Esophagus squamous epithelium (tissue), 5 donors: ENCODE measurements around the gene LRRC71. TPM values are rescaled to one million over a fixed set of nuclear protein-coding genes. Genes with fewer than 3 reads are reported as not detected.

ENCODE experiments used
- DNase-seq: peaks from one replicate; lab custom pipeline; 2025; lab: John Stamatoyannopoulos, UW
- H3K27ac ChIP-seq, 4 donors: fragments of 200-600 bp; sonication (generic); one replicate each; pipeline ENCODE4 v1.5.1; 2016 to 2019; ENCODE audit warnings: mild to moderate bottlenecking in 1 of 4
- H3K27me3 ChIP-seq, 4 donors: fragments of 200-600 bp; sonication (generic); 1 replicate in 3 of 4; 2 replicates in 1 of 4; pipeline versions ENCODE4 v1.5.1 to v1.6.0; 2017 to 2021; ENCODE audit warnings: antibody characterized with exemption in 1 of 4
- H3K36me3 ChIP-seq, 3 donors: fragments of 200-600 bp; sonication (generic); one replicate each; pipeline ENCODE4 v1.5.1; 2016 to 2019
- H3K4me1 ChIP-seq, 3 donors: fragments of 200-600 bp; sonication (generic); one replicate each; pipeline ENCODE4 v1.5.1; 2017 to 2019
- H3K4me3 ChIP-seq, 4 donors: fragments of 200-600 bp; sonication (generic); 1 replicate in 3 of 4; 2 replicates in 1 of 4; pipeline ENCODE4 v1.5.1; 2016 to 2019; ENCODE audit warnings: mild to moderate bottlenecking in 2 of 4, moderate library complexity in 1 of 4
- H3K9me3 ChIP-seq, 3 donors: fragments of 200-600 bp; sonication (generic); one replicate each; pipeline ENCODE4 v1.5.1; 2016 to 2019
- CTCF ChIP-seq, 6 experiments: fragments of 450-650 bp in 4 of 6; fragments of 200-600 bp in 2 of 6; sonication (generic) in 2 of 6; IDR thresholded peaks; one replicate each; pipeline ENCODE4 v1.5.1; 2016 to 2019; ENCODE audit warnings: antibody characterized with exemption in 6 of 6, mild to moderate bottlenecking in 4 of 6, moderate library complexity in 4 of 6
- POLR2A ChIP-seq, 4 donors: fragments of 450-650 bp; IDR thresholded peaks; one replicate each; pipeline ENCODE4 v1.6.1; 2017; ENCODE audit warnings: antibody characterized with exemption in 4 of 4, mild to moderate bottlenecking in 4 of 4, moderate library complexity in 3 of 4
- WGBS, 2 donors: methylation state at CpG; one replicate each; pipeline ENCODE4 v1.1.5; 2018; 5-methylcytosine and 5-hydroxymethylcytosine counted together
- intact Hi-C: fragments of 100-400 bp; cut with DNase I; formaldehyde crosslinking; loops from one replicate; pipeline ENCODE4 v1.15.0; 2022
- total RNA-seq, 4 donors: library from RNA; depleted of rRNA; stranded (reverse); fragments of >200 nt; gene quantifications; one replicate each; pipeline ENCODE4 v1.1.0, GENCODE V29; 2016
- donor health status: DM: yes; HTN: yes; CAD: no.

Gene LRRC71
- total RNA-seq, 4 donors from 2014 or later, result not detected

GRCh38 chr1:156959414-156959813, 39.0 kb downstream of the LRRC71 start:
- peaks cover 19 to 100% (median 25%) of the 10 kb centered on the region in 3 donors for H3K36me3 ChIP-seq
- no peaks in the 10 kb centered on the region for H3K4me1 ChIP-seq
- TF ChIP-seq POLR2A (IDR thresholded peaks at IDR 0.05), result no peak
- TF ChIP-seq CTCF (IDR thresholded peaks at IDR 0.05), result no peak
- H3K27ac ChIP-seq, result no peak overlapping the region
- no peak for DNase-seq
- 69 to 74% methylated on average over 2 of the region's 2 CpGs for WGBS, 2 donors
- no peak overlapping the region for H3K4me3 ChIP-seq
- intact Hi-C loops, result no loop called here
- no peaks in the 10 kb centered on the region for H3K9me3 ChIP-seq
- no peaks in the 10 kb centered on the region for H3K27me3 ChIP-seq

GRCh38 chr1:156959925-156960324, 39.5 kb downstream of the LRRC71 start:
- 81 to 93% methylated on average over 2 to 4 of the region's 6 CpGs for WGBS, 2 donors
- no peak overlapping the region for H3K4me3 ChIP-seq
- H3K36me3 ChIP-seq, result peaks cover 19 to 100% (median 25%) of the 10 kb centered on the region in 3 donors
- H3K4me1 ChIP-seq, result no peaks in the 10 kb centered on the region
- DNase-seq, result no peak
- H3K9me3 ChIP-seq, result no peaks in the 10 kb centered on the region
- no peak overlapping the region for H3K27ac ChIP-seq
- intact Hi-C loops, result no loop called here
- H3K27me3 ChIP-seq, result no peaks in the 10 kb centered on the region
- TF ChIP-seq CTCF (IDR thresholded peaks at IDR 0.05), result no peak
- TF ChIP-seq POLR2A (IDR thresholded peaks at IDR 0.05), result no peak

GRCh38 chr1:156961709-156962108, 41.3 kb downstream of the LRRC71 start:
- no peaks in the 10 kb centered on the region for H3K27me3 ChIP-seq
- H3K36me3 ChIP-seq, result peaks cover 10 to 99% (median 15%) of the 10 kb centered on the region in 3 donors
- H3K4me1 ChIP-seq, result no peaks in the 10 kb centered on the region
- H3K4me3 ChIP-seq, result no peak overlapping the region
- TF ChIP-seq POLR2A (IDR thresholded peaks at IDR 0.05), result no peak
- peak in 1 of 6 experiments; percentile 4 for TF ChIP-seq CTCF (IDR thresholded peaks at IDR 0.05)
- no peaks in the 10 kb centered on the region for H3K9me3 ChIP-seq
- 69 to 76% methylated on average over 3 to 4 of the region's 4 CpGs for WGBS, 2 donors
- intact Hi-C loops, result no loop called here
- DNase-seq, result no peak
- no peak overlapping the region for H3K27ac ChIP-seq

GRCh38 chr1:156963621-156964020, 43.2 kb downstream of the LRRC71 start:
- H3K4me3 ChIP-seq, result no peak overlapping the region
- H3K4me1 ChIP-seq, result no peaks in the 10 kb centered on the region
- no peaks in the 10 kb centered on the region for H3K27me3 ChIP-seq
- DNase-seq, result no peak
- 38 to 45% methylated on average over 3 of the region's 3 CpGs for WGBS, 2 donors
- peaks cover 10 to 99% (median 11%) of the 10 kb centered on the region in 3 donors for H3K36me3 ChIP-seq
- TF ChIP-seq POLR2A (IDR thresholded peaks at IDR 0.05) (no peak), CTCF (IDR thresholded peaks at IDR 0.05) (no peak)
- intact Hi-C loops, result no loop called here
- no peaks in the 10 kb centered on the region for H3K9me3 ChIP-seq
- no peak overlapping the region for H3K27ac ChIP-seq

GRCh38 chr1:156964441-156964840, 44.0 kb downstream of the LRRC71 start:
- Histone ChIP-seq H3K4me3 (no peak overlapping the region), H3K27me3 (no peaks in the 10 kb centered on the region), H3K9me3 (no peaks in the 10 kb centered on the region), H3K36me3 (peaks cover 3 to 99% (median 12%) of the 10 kb centered on the region in 3 donors), H3K27ac (no peak overlapping the region), H3K4me1 (no peaks in the 10 kb centered on the region)
- 84 to 100% methylated on average over 1 to 2 of the region's 2 CpGs for WGBS, 2 donors
- no peak for DNase-seq
- intact Hi-C loops, result no loop called here
- TF ChIP-seq CTCF (IDR thresholded peaks at IDR 0.05) (no peak), POLR2A (IDR thresholded peaks at IDR 0.05) (no peak)
